ENCODE results near the gene GSG1L.

The GSG1L gene

GRCh38 chr16:28090646-28091377, 27.3 kb upstream of the GSG1L start:
- DNase-seq = no peak

DNA sequence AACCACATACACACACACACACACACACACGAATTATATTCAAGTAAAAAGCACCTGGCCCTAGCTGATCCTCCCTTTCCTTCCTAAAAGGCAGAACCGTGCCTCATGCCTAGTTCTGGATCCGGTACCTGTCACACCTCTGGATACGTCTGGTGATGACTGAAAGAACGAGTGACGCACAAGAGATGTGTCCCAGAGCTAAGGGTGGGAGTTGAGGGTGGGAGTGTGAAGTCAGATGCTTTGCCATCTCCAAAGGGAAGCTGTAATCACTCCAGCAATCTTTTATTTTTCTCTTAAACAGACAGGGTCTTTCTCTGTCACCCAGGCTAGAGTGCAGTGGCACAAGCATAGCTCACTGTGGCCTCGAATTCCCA, 26.5 kb upstream of the GSG1L start:
- no peak for DNase-seq

DNA sequence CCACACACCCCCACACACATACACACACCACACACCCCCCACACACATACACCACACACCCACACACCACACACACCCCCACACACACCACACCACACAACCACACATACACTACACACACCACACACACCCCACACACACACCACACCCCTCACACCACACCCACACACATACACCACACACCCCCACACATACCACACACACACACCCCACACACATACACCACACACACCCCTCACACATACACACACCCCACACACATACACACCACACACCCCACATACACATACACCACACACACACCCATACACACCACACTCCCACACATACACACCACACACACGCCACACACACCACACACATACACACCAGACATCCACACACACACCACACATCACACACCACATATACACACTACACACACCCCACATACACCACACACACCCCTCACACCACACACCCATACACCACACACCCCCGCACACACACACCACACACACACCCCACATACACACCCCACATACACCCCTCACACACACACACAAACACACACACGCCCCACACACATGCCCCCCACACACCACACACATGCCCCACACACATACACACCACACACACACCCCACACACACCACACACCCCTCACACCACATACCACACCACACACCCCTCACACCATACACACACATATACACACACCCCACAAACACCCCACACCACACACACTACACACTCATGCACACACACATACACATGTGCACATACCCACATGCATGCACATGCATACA, 25.9 kb upstream of the GSG1L start:
- DNase-seq = no peak

GRCh38 chr16:28087675-28088300, 24.3 kb upstream of the GSG1L start:
- no peak for DNase-seq

DNA sequence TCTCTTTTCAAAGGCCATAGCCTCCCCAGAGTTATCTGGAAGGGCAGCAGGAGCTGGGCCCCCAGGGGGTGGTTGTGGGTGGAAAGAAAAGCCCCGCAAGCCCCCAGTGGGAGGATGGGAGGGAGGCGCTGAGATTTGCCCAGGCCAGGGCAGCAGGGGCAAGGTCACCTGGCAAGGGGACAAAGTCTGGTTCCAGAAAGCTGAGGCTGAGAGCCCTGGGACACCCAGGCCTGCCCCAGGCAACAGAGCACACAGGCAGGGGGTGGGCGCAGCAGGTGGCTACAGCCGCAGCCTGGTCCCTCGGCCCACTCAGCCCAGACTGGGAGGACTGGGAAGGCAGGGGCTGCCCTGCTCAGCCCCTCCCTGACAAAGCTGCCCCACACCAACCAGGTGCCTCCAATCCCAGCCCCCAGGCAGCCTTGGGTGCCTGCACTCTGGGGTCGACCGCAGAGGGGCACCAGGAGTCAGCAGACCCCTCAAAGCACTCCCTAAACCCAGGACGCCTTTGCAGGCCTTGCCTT, 23.7 kb upstream of the GSG1L start:
- no peak for DNase-seq

DNA sequence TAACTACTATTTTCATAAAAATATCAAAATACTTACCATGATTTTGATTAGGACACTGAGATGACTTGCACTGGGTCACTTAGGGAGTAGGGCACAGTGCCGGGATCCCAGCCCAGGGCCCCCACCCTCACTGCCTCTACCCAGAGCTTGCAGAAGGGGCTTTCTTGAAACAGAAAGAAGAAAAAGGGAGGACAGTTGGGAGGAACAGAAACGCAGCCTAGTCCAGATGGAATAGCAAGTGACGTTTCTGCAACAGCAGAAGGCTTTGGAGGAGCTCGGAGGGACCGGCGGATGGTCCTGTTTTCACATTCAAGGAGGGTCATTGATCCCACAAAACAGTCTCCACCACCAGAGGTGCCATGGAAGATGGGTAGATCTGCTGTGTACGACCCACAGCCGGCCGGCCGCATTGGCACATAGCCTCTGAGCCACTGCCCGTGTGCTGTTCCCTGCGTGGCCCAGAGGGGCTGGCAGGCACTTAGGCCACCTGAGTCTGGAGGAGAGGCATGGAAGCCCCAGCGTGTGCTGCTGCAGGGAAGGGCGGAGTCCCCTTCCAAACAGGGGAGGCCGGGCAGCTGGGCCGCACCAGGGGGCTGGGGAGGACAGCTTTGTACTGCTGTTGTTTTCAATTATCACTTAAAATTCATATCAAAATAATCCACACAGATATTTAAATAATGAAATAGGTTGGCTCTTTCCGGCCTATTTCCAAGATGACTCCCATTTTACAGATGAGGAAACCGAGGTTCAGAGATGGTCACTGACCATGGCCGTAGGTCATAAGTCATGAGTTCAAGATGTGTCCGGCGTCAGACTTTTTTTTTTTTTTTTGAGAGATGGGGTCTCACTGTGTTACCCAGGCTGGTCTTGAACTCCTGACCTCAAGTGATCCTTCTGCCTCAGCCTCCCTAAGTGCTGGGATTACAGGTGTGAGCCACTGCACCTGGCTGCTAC, 22.9 kb upstream of the GSG1L start:
- DNase-seq = no peak

- no peak for DNase-seq
Measured at GRCh38 chr16:28085389-28086171, 22.1 kb upstream of the GSG1L start.

DNA sequence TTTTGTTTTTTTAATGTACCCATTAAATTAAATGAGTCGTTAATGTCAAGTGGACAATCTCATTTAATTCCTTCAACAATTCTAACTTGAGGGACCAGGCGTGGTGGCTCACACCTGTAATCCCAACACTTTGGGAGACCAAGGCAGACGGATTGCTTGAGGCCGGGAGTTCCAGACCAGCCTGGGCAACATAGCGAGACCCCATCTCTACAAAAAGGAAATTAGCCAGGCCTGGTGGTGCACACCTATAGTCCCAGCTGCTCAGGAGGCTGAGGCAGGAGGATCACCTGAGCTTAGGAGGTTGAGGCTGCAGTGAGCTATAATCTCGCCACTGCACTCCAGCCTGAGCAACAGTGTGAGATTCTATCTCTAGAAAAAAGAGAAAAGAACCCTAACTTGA, 20.7 kb upstream of the GSG1L start:
- no peak for DNase-seq

- no peak for DNase-seq
Measured at GRCh38 chr16:28082624-28083023, 19.1 kb upstream of the GSG1L start.

GRCh38 chr16:28081391-28081968, 18.0 kb upstream of the GSG1L start:
- no peak for DNase-seq

DNA sequence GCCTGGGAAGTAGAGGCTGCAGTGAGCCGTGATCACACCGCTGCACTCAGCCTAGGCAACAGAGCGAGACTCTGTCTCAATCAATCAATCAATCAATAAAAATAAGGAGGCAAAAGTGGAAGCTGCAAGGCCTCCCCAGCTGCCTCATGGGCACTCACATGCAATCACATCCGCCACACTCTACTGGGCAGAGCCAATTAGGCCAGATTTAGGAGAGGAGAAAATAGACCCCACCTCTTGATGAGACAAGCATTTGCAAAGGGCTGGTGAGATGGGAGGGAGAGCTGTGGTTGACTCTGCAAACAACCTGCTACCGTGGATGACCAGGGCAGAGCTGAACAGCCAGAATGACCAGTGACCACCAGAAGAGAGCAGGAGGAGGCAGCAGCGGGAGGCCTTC, 14.7 kb upstream of the GSG1L start:
- no peak for DNase-seq

GRCh38 chr16:28073836-28074235, 10.3 kb upstream of the GSG1L start:
- DNase-seq = no peak

GRCh38 chr16:28072087-28072486, 8.6 kb upstream of the GSG1L start:
- no peak for DNase-seq

- no peak for DNase-seq
Measured at GRCh38 chr16:28069971-28070794, 6.7 kb upstream of the GSG1L start.

DNA sequence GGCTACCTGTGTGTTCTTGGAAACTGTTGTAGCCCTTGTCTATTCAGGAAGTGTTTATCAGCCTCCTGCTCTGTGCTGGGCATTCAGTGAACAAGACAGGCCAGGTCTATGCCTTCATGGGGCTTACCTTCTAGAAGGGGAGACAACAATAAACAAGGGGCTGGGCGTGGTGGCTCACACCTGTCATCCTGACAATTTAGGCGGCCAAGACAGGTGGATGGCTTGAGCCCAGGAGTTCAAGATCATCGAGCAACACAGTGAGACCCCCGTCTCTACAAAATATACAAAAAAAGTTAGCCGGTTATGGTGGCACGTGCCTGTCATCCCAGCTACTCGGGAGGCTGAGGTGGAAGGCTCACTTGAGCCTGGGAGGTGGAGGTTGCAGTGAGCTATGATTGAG, 5.5 kb upstream of the GSG1L start:
- DNase-seq = no peak

DNA sequence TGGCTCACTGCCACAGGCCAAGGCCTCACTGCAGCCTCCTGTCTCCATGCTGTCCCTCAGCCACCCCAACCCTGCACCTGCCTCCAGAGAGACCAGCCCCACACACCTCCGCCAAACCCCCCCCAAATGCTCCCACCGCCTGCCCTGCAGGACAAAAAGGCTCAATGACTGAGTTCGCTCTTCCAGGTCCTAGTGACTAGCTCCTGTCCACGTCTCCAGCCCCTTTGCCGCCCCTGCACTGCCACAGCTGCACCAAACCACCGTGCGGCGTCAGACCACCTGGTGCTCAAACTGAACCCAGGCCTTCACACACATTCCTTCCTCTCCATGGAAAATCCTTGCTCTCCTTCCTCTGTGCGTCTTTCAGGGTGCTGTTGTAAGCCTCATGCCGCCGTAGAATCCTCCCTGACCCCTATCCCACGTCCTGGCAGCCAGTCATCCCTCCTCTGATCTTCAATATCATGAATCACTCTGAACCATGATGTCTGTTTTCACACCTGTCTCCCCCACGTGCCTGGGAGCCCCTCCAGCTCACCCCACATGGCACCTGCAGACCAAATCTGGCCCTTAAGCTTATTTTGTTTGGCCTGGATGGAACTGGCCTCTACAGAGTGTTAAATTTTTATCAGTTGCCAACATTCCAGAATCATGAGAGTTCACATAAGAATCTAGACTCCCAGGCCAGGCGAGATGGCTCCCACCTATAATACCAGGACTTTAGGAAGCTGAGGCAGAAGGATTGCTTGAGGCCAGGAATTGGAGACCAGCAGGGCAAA, 4.3 kb upstream of the GSG1L start:
- no peak for DNase-seq

DNA sequence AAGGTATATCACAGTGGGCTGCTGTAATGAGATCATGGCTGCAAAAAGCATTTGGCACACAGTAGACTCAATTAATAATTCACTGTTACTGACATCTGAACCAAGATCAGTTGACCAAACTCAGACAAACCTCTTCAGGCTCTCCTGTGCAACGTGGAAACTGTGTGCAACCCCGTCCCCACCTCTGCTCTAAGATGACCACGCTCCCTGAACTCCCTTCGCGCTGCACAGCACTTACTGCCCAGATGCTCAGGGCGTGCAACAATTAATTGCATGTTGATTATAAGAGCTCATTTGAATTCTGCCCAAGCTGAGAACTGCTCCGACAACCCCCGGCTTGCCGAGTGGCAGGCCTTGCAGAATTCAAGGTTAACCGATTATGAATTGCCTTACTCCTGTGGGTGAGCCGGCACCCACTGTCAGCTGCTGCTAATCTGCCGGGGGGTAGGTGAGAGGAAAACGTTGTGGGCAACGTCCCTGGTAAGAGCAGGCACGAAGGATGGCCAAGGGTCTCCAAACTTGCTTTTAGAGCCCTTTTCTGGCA, 1.3 kb upstream of the GSG1L start:
- DNase-seq = no peak

DNA sequence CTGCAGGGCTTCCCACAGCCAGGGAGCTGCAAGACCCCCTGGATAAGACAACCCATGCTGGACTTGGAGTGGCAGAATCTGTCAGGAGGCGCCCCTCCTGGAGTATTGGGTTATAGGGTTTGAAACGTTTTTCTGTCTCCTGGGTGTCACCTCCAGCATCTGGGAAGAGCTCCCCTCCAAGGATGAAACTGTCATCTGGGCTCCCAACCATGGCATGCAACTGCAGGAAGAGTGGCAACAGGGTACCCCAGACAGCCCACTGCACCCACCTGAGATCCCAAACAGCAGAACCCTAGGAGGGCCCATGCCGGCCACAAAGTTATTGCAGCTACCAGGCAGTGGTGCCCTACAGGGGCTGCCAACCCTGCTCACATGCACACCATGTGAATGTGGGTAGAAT, 636 bp upstream of the GSG1L start:
- DNase-seq = no peak

GRCh38 chr16:28062847-28063521, 530 bp downstream of the GSG1L start:
- DNase-seq = no peak
